ENCODE data around the gene SSBP4. TPM values are rescaled to one million over a fixed set of nuclear protein-coding genes. Genes with fewer than 3 reads are reported as not detected.

SSBP4 gene
- total and polyA plus RNA-seq, 9 donors = 77.1 to 156 (median 118) TPM

GRCh38 chr19:18432275-18433014 is 13.2 kb downstream of the SSBP4 start:
- peak; percentile 36 for DNase-seq
- H3K4me3 ChIP-seq (ENCODE audit: low read length) = peak overlapping the region; percentile 39
- H3K36me3 ChIP-seq (ENCODE audit: control insufficient read depth, insufficient read depth, low read length) = peaks cover 33% of the 10 kb centered on the region
- no peaks in the 10 kb centered on the region for H3K9me3 ChIP-seq (replicated peaks; ENCODE audit: control insufficient read depth, low read depth, low read length)
- 31% methylated on average over 3 of the region's 13 CpGs for WGBS (ENCODE audit: insufficient coverage)
- no peaks in the 10 kb centered on the region for H3K27me3 ChIP-seq (ENCODE audit: control insufficient read depth, insufficient read depth, low read length)
- no peak overlapping the region for H3K27ac ChIP-seq (ENCODE audit: low read length)
- H3K4me1 ChIP-seq (ENCODE audit: control insufficient read depth, insufficient read depth, low read length) = peaks cover 73% of the 10 kb centered on the region

- peak overlapping the region; percentile 39 for H3K4me3 ChIP-seq (ENCODE audit: low read length)
- DNase-seq = peak; percentile 59
- no peaks in the 10 kb centered on the region for H3K27me3 ChIP-seq (ENCODE audit: control insufficient read depth, insufficient read depth, low read length)
- H3K36me3 ChIP-seq (ENCODE audit: control insufficient read depth, insufficient read depth, low read length) = peaks cover 28% of the 10 kb centered on the region
- WGBS (ENCODE audit: insufficient coverage) = 12% methylated on average over 33 of the region's 59 CpGs
- peaks cover 70% of the 10 kb centered on the region for H3K4me1 ChIP-seq (ENCODE audit: control insufficient read depth, insufficient read depth, low read length)
- no peaks in the 10 kb centered on the region for H3K9me3 ChIP-seq (replicated peaks; ENCODE audit: control insufficient read depth, low read depth, low read length)
- no peak overlapping the region for H3K27ac ChIP-seq (ENCODE audit: low read length)
Measured at GRCh38 chr19:18433015-18433691, 14.0 kb downstream of the SSBP4 start.

GRCh38 chr19:18433735-18434398 is 14.7 kb downstream of the SSBP4 start:
- WGBS (ENCODE audit: insufficient coverage) = 11% methylated on average over 55 of the region's 60 CpGs
- peaks cover 26% of the 10 kb centered on the region for H3K36me3 ChIP-seq (ENCODE audit: control insufficient read depth, insufficient read depth, low read length)
- no peaks in the 10 kb centered on the region for H3K27me3 ChIP-seq (ENCODE audit: control insufficient read depth, insufficient read depth, low read length)
- peak overlapping the region; percentile 42 for H3K27ac ChIP-seq (ENCODE audit: low read length)
- peak; percentile 53 for DNase-seq
- H3K4me1 ChIP-seq (ENCODE audit: control insufficient read depth, insufficient read depth, low read length) = peaks cover 70% of the 10 kb centered on the region
- no peaks in the 10 kb centered on the region for H3K9me3 ChIP-seq (replicated peaks; ENCODE audit: control insufficient read depth, low read depth, low read length)
- peak overlapping the region; percentile 17 for H3K4me3 ChIP-seq (ENCODE audit: low read length)

GRCh38 chr19:18434411-18435175 is 15.4 kb downstream of the SSBP4 start:
- Histone ChIP-seq H3K4me3 (ENCODE audit: low read length) (no peak overlapping the region), H3K27ac (ENCODE audit: low read length) (peak overlapping the region; percentile 42)

GRCh38 chr19:18435178-18435841 is 16.1 kb downstream of the SSBP4 start:
- peaks cover 30% of the 10 kb centered on the region for H3K36me3 ChIP-seq (ENCODE audit: control insufficient read depth, insufficient read depth, low read length)
- 91% methylated on average over 49 of the region's 49 CpGs for WGBS (ENCODE audit: insufficient coverage)
- H3K4me3 ChIP-seq (ENCODE audit: low read length) = no peak overlapping the region
- H3K4me1 ChIP-seq (ENCODE audit: control insufficient read depth, insufficient read depth, low read length) = peaks cover 70% of the 10 kb centered on the region
- no peak overlapping the region for H3K27ac ChIP-seq (ENCODE audit: low read length)
- H3K27me3 ChIP-seq (ENCODE audit: control insufficient read depth, insufficient read depth, low read length) = no peaks in the 10 kb centered on the region
- DNase-seq = no peak
- no peaks in the 10 kb centered on the region for H3K9me3 ChIP-seq (replicated peaks; ENCODE audit: control insufficient read depth, low read depth, low read length)

More at GRCh38 chr19:18434411-18435175, 15.4 kb downstream of the SSBP4 start:
- H3K36me3 ChIP-seq (ENCODE audit: control insufficient read depth, insufficient read depth, low read length) = peaks cover 26% of the 10 kb centered on the region
- H3K9me3 ChIP-seq (replicated peaks; ENCODE audit: control insufficient read depth, low read depth, low read length) = no peaks in the 10 kb centered on the region
- no peaks in the 10 kb centered on the region for H3K27me3 ChIP-seq (ENCODE audit: control insufficient read depth, insufficient read depth, low read length)
- peaks cover 70% of the 10 kb centered on the region for H3K4me1 ChIP-seq (ENCODE audit: control insufficient read depth, insufficient read depth, low read length)
- WGBS (ENCODE audit: insufficient coverage) = 92% methylated on average over 15 of the region's 21 CpGs
- no peak for DNase-seq

GRCh38 chr19:18435842-18436670 is 16.9 kb downstream of the SSBP4 start:
- Histone ChIP-seq H3K9me3 (replicated peaks; ENCODE audit: control insufficient read depth, low read depth, low read length) (no peaks in the 10 kb centered on the region), H3K4me3 (ENCODE audit: low read length) (peak overlapping the region; percentile 56), H3K4me1 (ENCODE audit: control insufficient read depth, insufficient read depth, low read length) (peaks cover 73% of the 10 kb centered on the region), H3K27me3 (ENCODE audit: control insufficient read depth, insufficient read depth, low read length) (no peaks in the 10 kb centered on the region), H3K27ac (ENCODE audit: low read length) (peak overlapping the region; percentile 59), H3K36me3 (ENCODE audit: control insufficient read depth, insufficient read depth, low read length) (peaks cover 27% of the 10 kb centered on the region)
- 68% methylated on average over 45 of the region's 46 CpGs for WGBS (ENCODE audit: insufficient coverage)
- DNase-seq = peak; percentile 56

GRCh38 chr19:18436671-18437490 is 17.7 kb downstream of the SSBP4 start:
- Histone ChIP-seq H3K4me1 (ENCODE audit: control insufficient read depth, insufficient read depth, low read length) (peaks cover 72% of the 10 kb centered on the region), H3K4me3 (ENCODE audit: low read length) (peak overlapping the region; percentile 56), H3K36me3 (ENCODE audit: control insufficient read depth, insufficient read depth, low read length) (peaks cover 23% of the 10 kb centered on the region), H3K9me3 (replicated peaks; ENCODE audit: control insufficient read depth, low read depth, low read length) (no peaks in the 10 kb centered on the region), H3K27me3 (ENCODE audit: control insufficient read depth, insufficient read depth, low read length) (no peaks in the 10 kb centered on the region), H3K27ac (ENCODE audit: low read length) (peak overlapping the region; percentile 59)
- 12% methylated on average over 56 of the region's 67 CpGs for WGBS (ENCODE audit: insufficient coverage)
- DNase-seq = peak; percentile 86

GRCh38 chr19:18437491-18438330 is 18.5 kb downstream of the SSBP4 start, which contains the start of gene ISYNA1:
ISYNA1 (minus strand) TSS chr19:18438133; CDS start chr19:18437979, 154 bp downstream.
- H3K4me3 ChIP-seq (ENCODE audit: low read length) = peak within 1 kb of the TSS; percentile 56
- DNase-seq = peak; percentile 74
- peak within 1 kb of the TSS; percentile 81 for H3K27ac ChIP-seq (ENCODE audit: low read length)
- peaks cover 21% of the 10 kb centered on the region for H3K36me3 ChIP-seq (ENCODE audit: control insufficient read depth, insufficient read depth, low read length)
- WGBS (ENCODE audit: insufficient coverage) = under 1% methylated on average over 80 of the region's 99 CpGs
- no peaks in the 10 kb centered on the region for H3K27me3 ChIP-seq (ENCODE audit: control insufficient read depth, insufficient read depth, low read length)
- H3K9me3 ChIP-seq (replicated peaks; ENCODE audit: control insufficient read depth, low read depth, low read length) = no peaks in the 10 kb centered on the region
- peaks cover 66% of the 10 kb centered on the region for H3K4me1 ChIP-seq (ENCODE audit: control insufficient read depth, insufficient read depth, low read length)

All from muscle of leg (tissue), 11 donors.